DMS79 treated with DMSO at 0.1 percent for 48 hours (cell line): ENCODE results near the gene ABCG2.

Source experiments
- DNase-seq: peaks from one replicate; lab custom pipeline; 2025; lab: John Stamatoyannopoulos, UW

Gene ABCG2

GRCh38 chr4:88158489-88159228 is at the start of gene ABCG2:
Gene ABCG2 (minus strand): TSS chr4:88158639. CDS start chr4:88139995, 18,644 bp downstream.
- no peak for DNase-seq

DNA sequence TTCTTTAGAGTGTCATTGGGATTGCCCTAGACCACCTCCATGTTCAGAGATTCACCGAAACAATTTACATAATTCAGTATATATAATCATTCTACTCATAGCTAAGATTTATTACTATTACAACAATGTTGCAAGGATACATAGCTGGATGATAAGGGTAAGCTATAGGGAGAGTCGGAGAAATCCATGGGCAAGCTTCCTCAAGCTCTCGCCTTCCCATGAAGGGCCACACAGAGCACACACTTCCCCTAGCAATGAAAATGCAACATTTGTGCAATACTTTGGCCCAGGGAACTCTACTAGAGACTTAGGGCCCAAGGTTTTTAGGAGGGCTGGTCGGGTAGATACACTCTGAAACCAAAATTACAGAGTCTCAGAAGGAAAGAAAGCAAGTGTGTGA is 49.7 kb upstream of the ABCG2 start:
- no peak for DNase-seq

DNA sequence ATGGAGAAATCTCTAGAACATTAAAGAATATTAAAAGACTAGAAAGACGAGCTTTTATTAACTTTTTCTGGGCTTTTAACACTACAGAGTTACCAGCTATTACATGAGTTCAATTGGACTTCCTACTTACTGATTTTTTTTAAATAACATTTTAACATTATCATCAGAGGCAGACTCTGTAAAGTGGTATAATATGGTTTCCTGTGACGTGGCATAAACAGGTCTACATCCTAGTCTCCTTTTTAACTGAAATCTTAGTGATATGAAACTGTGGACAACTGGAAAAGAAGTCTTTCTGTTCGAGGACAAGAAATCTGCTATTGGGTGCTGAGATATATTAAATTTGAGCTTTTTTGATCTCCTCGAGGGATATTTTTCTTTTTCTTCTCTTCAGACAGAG is 48.7 kb upstream of the ABCG2 start:
- no peak for DNase-seq

GRCh38 chr4:88204882-88205281 is 46.4 kb upstream of the ABCG2 start:
- no peak for DNase-seq

DNA sequence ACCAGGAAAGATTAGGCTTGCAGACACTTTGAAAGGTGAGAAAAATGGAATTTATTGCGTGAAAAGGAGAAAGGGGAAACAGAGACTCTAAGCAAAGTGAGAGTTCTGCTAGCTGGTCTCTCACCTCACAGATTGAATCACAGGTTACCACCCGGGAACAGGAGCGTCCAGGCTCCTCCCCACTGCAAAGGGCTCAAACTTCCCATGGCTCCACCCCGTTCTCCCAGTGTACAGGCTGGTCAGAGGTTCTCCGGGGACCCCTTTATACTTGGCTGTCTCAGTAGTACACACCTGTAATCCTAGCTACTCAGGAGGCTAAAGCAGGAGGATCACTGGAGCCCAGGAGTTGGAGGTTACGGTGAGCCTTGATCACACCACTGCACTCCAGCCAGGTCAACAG is 44.0 kb upstream of the ABCG2 start:
- no peak for DNase-seq

- DNase-seq = no peak
Measured at GRCh38 chr4:88200186-88200585, 41.7 kb upstream of the ABCG2 start.

- no peak for DNase-seq
Measured at GRCh38 chr4:88196523-88197185, 38.2 kb upstream of the ABCG2 start.

DNA sequence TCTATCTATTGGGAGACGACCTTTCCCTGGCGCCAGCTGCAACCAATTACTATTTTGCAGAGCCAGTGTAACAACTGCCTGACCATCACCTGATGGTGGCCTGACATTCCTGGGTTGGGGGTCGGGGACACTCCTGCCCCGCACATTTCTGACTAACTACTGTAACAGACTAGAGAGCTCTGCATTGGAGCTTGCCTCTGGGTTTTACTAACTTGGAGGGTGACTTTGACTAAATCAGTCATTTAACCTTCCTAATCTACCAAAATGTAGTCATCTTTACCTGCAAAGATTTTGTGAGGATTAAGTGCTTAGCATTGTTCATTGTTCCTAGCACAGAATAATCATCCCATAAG is 37.5 kb upstream of the ABCG2 start:
- DNase-seq = no peak

DNA sequence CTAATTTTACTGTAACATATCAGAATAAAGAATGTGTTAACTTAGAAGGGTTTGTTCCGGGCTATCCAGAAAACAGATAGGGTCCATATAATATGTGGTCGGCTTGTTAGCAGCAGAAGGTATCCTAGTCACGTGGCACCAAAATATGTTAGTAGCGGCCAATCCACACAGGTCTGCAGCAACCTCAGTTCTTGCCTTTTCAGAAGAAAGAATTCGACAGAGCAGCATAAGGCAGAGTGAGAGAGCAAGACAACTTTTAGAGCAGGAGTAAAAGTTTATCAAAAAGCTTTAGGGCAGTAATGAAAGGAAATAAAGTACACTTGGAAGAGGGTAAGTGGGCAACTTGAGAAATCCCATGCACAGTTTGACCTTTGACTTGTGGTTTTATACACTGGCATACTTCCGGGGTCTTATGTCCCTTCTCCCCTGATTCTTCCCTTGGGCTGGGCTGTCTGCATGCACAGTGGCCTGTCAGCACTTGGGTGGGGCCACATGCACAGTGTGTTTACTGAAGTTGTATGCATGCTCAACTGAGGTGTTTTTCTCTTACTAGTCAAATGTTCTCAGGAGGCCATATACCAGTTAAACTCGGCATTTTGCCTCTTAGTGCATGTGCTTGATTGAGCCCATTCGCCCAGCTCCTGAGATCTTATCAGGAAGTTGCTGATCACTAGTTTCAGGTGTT is 37.0 kb upstream of the ABCG2 start:
- DNase-seq = no peak

DNA sequence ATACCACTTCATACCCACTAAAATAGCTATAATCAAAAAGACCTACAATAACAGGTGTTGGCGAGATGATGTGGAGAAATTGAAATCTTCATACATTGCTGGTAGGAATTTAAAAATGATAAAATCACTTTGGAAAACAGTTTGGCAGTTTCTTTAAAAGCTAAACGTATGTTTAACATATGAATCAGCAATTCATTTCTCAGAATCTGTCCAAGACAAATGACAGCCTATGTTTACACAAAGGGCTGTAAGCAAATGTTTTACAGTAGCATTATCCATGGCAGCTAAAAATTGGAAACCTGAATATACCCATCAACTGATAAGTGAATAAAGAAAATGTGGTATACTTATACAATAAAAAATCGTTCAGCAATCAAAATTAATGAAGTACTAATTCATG is 33.0 kb upstream of the ABCG2 start:
- no peak for DNase-seq

DNA sequence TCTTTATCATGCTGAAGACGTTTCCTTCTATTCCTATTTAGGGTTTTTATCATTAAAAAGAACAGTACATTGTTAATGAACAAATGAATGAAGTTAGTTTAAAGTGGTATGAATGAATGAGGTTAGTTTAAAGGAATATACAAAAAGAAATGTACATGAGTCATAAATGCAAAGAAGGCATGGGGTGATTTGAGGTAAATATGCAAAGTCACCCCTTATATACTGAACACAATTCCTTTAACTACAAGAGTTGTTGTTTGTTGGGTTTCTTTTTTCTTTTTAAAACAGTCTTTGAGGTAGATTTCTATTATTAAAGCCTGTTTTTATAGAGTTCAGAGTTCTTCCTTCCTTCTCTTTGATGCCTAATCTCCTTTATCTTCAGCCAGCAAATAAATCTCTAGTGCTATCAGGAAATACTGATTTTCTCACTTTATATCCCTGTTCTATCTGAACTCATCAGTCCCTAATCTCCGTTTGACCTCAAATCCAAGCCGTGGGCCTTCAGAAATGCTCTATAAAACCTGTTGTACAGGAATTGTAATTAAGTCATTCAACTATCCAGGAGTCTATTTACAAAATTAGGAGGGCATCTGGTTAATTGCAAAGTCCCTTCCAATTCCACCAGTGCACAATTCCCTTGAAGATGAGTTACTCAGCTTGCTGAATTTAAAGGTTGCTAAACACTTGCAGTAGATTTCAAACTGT is 31.6 kb upstream of the ABCG2 start:
- no peak for DNase-seq

- no peak for DNase-seq
Measured at GRCh38 chr4:88189418-88189738, 30.9 kb upstream of the ABCG2 start.

DNA sequence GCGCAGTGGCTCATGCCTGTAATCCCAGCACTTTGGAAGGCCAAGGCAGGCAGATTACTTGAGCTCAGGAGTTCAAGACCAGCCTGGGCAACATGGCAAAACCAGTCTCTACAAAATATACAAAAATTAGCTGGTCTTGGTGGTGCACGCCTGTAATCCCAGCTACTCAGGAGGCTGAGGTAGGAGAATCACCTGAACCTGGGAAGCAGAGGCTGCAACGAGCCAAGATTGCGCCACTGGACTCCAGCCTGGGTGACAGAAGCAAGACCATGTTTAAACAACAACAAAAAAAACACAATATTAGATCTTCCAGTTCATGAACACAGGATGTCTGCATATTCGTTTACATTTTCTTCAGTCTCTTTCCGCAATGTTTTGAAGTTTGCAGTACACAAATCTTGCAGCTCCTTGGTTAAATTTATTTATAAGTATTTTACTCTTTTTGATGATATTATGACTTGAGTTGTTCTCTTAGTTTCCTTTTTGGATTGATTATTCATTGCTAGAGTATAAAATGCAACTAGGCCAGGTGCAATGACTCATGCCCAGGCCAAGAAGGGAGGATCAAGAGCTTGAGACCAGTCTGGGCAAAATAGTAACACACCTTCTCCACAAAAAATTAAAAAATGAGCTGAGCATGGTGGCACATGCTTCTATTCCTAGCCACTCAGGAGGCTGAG is 30.4 kb upstream of the ABCG2 start:
- DNase-seq = no peak

DNA sequence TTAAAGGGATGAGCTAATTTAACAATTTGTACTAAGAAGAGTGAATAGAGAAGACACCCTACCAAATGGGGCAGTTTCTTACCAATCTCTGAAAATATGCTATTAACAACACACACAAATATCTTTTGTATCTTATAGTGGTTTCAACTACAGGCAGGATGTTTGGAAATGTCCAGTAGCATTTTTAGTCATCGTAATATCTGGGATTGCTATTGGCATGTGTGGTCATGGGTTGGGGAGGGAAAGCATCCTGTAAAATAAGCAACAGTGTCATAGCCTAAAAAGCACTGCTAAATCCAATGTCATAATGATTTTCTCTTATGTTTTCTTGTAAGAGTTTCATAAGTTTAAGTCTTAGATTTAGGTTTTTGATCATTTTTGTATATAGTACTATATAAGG is 29.3 kb upstream of the ABCG2 start:
- DNase-seq = no peak

- DNase-seq = no peak
Measured at GRCh38 chr4:88185906-88186305, 27.5 kb upstream of the ABCG2 start.

- no peak for DNase-seq
Measured at GRCh38 chr4:88179261-88179660, 20.8 kb upstream of the ABCG2 start.

- no peak for DNase-seq
Measured at GRCh38 chr4:88178626-88179231, 20.3 kb upstream of the ABCG2 start.

DNA sequence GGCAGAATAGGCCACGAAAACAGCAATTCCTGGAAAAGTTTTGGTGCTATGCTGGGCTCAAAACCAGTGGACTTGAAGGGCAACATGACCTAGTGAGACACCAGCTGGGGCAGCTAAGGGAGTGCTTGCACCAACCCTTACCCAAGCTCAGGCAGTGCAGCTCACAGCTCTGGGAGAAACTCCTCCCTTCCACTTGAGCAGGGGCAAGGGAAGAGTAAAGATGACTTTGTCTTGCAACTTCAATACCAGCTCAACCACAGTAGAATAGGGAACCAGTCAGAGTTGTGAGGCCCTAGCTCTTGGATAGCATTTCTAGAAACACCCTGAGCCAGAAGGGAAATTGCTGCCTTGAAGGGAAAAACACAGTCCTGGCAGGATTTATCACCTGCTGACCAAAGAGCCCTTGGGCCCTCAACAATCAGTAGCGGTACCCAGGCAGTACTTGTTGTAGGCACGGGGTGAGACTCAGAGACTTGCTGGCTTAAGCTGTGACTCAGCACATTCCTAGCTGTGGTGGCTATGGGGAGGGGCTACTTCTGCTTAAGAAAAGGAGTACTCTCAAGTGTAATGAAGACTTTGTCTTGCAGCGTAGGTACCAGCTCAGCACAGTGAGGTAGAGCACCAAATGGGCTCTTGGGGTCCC is 19.7 kb upstream of the ABCG2 start:
- DNase-seq = no peak

GRCh38 chr4:88172987-88173386 is 14.5 kb upstream of the ABCG2 start:
- DNase-seq = no peak

GRCh38 chr4:88171206-88171605 is 12.8 kb upstream of the ABCG2 start:
- no peak for DNase-seq

DNA sequence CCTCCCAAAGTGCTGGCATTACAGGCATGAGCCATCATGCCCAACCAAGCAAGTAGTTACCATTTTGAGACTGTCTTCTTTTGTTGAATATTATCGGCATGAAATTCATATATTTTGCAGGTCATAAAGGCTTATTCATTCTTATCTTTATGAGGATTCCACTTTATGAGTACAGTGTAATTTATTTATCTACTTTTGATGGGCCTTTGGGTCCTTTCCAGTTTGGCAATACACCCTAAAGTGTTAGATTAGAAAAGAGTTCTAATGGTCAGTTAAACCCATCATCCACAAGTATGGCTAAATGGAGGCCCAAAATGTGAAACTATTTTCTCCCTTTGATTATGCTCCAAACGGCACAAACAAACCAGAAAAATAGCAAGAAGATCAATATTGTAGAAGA is 10.9 kb upstream of the ABCG2 start:
- no peak for DNase-seq
